MM.1S (cell line): ENCODE results near the gene GAA.

Source experiments
- DNase-seq: peaks from one replicate; pipeline ENCODE4 v3.0.0-alpha.2; 2015
- H2AFZ ChIP-seq: fragments of 300-600 bp; sonication (generic); 2 replicates; pipeline ENCODE4 v1.6.0; 2016; ENCODE audit warnings: antibody characterized with exemption, low read length
- H3F3A ChIP-seq: fragments of 300-600 bp; sonication (generic); 2 replicates; pipeline ENCODE4 v1.6.1; 2016; ENCODE audit warnings: mild to moderate bottlenecking, antibody characterized with exemption, low read length, moderate library complexity, mixed read lengths; ENCODE audit not compliant: insufficient read depth
- H3K27ac ChIP-seq: fragments of 300-600 bp; sonication (generic); 2 replicates; pipeline ENCODE4 v1.5.1; 2016; ENCODE audit warnings: mild to moderate bottlenecking, low read length
- H3K27me3 ChIP-seq: fragments of 300-600 bp; sonication (generic); replicated peaks from 2 replicates; pipeline ENCODE4 v1.6.0; 2016; ENCODE audit warnings: low read length; ENCODE audit not compliant: insufficient read depth
- H3K36me3 ChIP-seq: fragments of 300-600 bp; sonication (generic); replicated peaks from 2 replicates; pipeline ENCODE4 v1.6.1; 2016; ENCODE audit warnings: mild to moderate bottlenecking, low read length, mixed read lengths; ENCODE audit not compliant: insufficient read depth
- H3K4me1 ChIP-seq: fragments of 300-600 bp; sonication (generic); 2 replicates; pipeline ENCODE4 v1.6.1; 2016; ENCODE audit warnings: low read length, mixed read lengths
- H3K4me2 ChIP-seq: fragments of 300-600 bp; sonication (generic); 2 replicates; pipeline ENCODE4 v1.6.0; 2016; ENCODE audit warnings: low read depth, low read length
- H3K4me3 ChIP-seq: fragments of 300-600 bp; sonication (generic); 2 replicates; pipeline ENCODE4 v1.5.1; 2016; ENCODE audit warnings: low read length, mixed read lengths
- H3K79me2 ChIP-seq: fragments of 300-600 bp; sonication (generic); 2 replicates; pipeline ENCODE4 v1.6.1; 2016; ENCODE audit warnings: mixed run types, low read length, mixed read lengths
- H3K9ac ChIP-seq: fragments of 300-600 bp; sonication (generic); 2 replicates; pipeline ENCODE4 v1.6.1; 2016; ENCODE audit warnings: low read length, mixed read lengths
- H3K9me2 ChIP-seq: fragments of 300-600 bp; sonication (generic); replicated peaks from 2 replicates; pipeline ENCODE4 v1.6.1; 2016; ENCODE audit warnings: mild to moderate bottlenecking, low read length, mixed read lengths; ENCODE audit not compliant: insufficient read depth
- H3K9me3 ChIP-seq: fragments of 300-600 bp; sonication (generic); replicated peaks from 2 replicates; pipeline ENCODE4 v1.6.1; 2016; ENCODE audit warnings: mild to moderate bottlenecking, low read length, mixed read lengths; ENCODE audit not compliant: insufficient read depth
- H4K20me1 ChIP-seq: fragments of 300-600 bp; sonication (generic); 2 replicates; pipeline ENCODE4 v1.6.1; 2016; ENCODE audit warnings: mild to moderate bottlenecking, low read length, moderate library complexity, mixed read lengths; ENCODE audit not compliant: insufficient read depth
- CTCF ChIP-seq: fragments of 300-600 bp; sonication (generic); IDR thresholded peaks from 2 replicates; pipeline ENCODE4 v1.5.1; 2016; ENCODE audit warnings: antibody characterized with exemption, low read length, mixed read lengths
- EZH2 ChIP-seq: fragments of 300-600 bp; sonication (generic); optimal IDR thresholded peaks from 2 replicates; pipeline ENCODE3; 2017; ENCODE audit warnings: low read depth, mild to moderate bottlenecking, antibody characterized with exemption, low read length, mixed read lengths
- EZH2phosphoT487 ChIP-seq: fragments of 300-600 bp; sonication (generic); IDR thresholded peaks from 2 replicates; pipeline ENCODE4 v1.6.1; 2018; ENCODE audit warnings: antibody characterized with exemption, low read length

Gene GAA

GRCh38 chr17:80083136-80083661, 18.2 kb upstream of the GAA start:
- DNase-seq: no peak
- H3K79me2 ChIP-seq: no peaks in the 10 kb centered on the region
- H3K9me2 ChIP-seq: no peaks in the 10 kb centered on the region
- H2AFZ ChIP-seq: no peak overlapping the region
- no peak overlapping the region for H3K9ac ChIP-seq
- no peak for TF ChIP-seq EZH2phosphoT487
- no peak for TF ChIP-seq CTCF
- no peak for TF ChIP-seq EZH2
- no peaks in the 10 kb centered on the region for H4K20me1 ChIP-seq
- H3K4me3 ChIP-seq: no peak overlapping the region
- peaks cover 88% of the 10 kb centered on the region for H3K27me3 ChIP-seq
- H3F3A ChIP-seq: no peaks in the 10 kb centered on the region
- no peak overlapping the region for H3K27ac ChIP-seq
- H3K36me3 ChIP-seq: no peaks in the 10 kb centered on the region
- no peak overlapping the region for H3K4me2 ChIP-seq
- H3K9me3 ChIP-seq: no peaks in the 10 kb centered on the region
- no peaks in the 10 kb centered on the region for H3K4me1 ChIP-seq

- no peak overlapping the region for H3K4me3 ChIP-seq
- no peak for DNase-seq
- H3K27me3 ChIP-seq: peaks cover 89% of the 10 kb centered on the region
- no peaks in the 10 kb centered on the region for H3K36me3 ChIP-seq
- no peak overlapping the region for H3K27ac ChIP-seq
- no peaks in the 10 kb centered on the region for H3K9me2 ChIP-seq
- no peak overlapping the region for H2AFZ ChIP-seq
- no peaks in the 10 kb centered on the region for H3F3A ChIP-seq
- no peak overlapping the region for H3K4me2 ChIP-seq
- no peaks in the 10 kb centered on the region for H3K4me1 ChIP-seq
- TF ChIP-seq CTCF: no peak
- TF ChIP-seq EZH2phosphoT487: no peak
- TF ChIP-seq EZH2: no peak
- H3K9ac ChIP-seq: no peak overlapping the region
- no peaks in the 10 kb centered on the region for H4K20me1 ChIP-seq
- no peaks in the 10 kb centered on the region for H3K79me2 ChIP-seq
- H3K9me3 ChIP-seq: no peaks in the 10 kb centered on the region
Measured at GRCh38 chr17:80084773-80085172, 16.6 kb upstream of the GAA start.

- Histone ChIP-seq H3K4me2 (0 out of 2 replicates have a peak overlapping the region, but pooled peaks have one; percentile 32), H3K9me2 (no peaks in the 10 kb centered on the region), H3K27ac (no peak overlapping the region), H3K27me3 (peaks cover 92% of the 10 kb centered on the region), H3K4me3 (no peak overlapping the region), H3K36me3 (no peaks in the 10 kb centered on the region), H3F3A (no peaks in the 10 kb centered on the region), H2AFZ (no peak overlapping the region), H3K9ac (no peak overlapping the region), H4K20me1 (no peaks in the 10 kb centered on the region), H3K4me1 (no peaks in the 10 kb centered on the region), H3K79me2 (no peaks in the 10 kb centered on the region), H3K9me3 (no peaks in the 10 kb centered on the region)
- DNase-seq: peak; percentile 11
- TF ChIP-seq EZH2 (no peak), EZH2phosphoT487 (no peak), CTCF (no peak)
Measured at GRCh38 chr17:80086081-80086480, 15.3 kb upstream of the GAA start.
